HG03196 (cell line): Measurements from ENCODE around the gene ZNF527.
"Not testable (repeated sequence)": the region's sequence is repeated elsewhere in the genome, so short reads cannot be mapped to it uniquely, and the experiment has no call there.

Source experiments
- ATAC-seq: cut with Tn5 transposase; IDR thresholded peaks from one replicate; pipeline ENCODE4 v1.9.1; 2021; ENCODE audit not compliant: unreplicated experiment

Gene ZNF527

DNA sequence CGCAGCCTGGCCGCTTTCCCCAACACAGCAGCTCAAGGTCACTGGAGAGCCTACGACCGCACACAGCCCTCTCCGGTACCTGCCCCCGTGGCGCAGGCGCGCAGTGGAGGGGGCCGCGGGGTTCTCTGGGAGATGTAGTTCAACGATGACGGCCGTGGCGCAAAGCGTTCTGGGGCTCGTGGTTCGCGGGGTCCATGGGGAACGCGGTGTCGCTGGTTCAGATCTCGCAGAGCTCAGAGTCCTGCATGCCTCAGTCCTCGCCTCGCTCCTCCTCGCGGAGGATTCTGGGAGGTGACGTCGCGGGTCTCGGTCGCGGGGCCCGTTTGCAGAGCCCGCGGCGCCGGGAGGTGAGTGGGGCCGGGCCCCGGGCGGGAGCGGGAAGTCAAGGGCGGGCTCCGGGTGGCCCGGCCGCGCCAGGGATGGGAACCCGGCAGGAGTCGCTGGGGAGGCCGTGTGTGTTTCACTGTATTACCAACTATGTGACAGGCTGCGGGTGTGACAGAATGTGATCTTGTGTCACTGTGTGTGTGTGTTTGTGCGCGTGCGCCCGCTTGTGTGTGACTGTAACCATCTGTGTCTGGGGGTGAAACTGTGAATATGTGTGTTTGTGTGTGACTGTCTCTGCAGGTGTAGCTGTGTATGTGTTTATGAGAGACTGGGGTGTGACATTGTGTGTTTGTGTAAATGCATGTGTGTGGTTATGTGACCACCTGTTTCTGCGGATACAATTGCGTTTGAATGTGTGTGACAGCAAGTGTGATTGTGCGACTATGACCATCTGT lies at the start of gene ZNF527:
Gene ZNF527, plus strand, starts transcription at position 220 of the 782 bp plus-strand sequence. CDS start 3,100 bp downstream, outside the sequence.
- ATAC-seq = peak; percentile 92

DNA sequence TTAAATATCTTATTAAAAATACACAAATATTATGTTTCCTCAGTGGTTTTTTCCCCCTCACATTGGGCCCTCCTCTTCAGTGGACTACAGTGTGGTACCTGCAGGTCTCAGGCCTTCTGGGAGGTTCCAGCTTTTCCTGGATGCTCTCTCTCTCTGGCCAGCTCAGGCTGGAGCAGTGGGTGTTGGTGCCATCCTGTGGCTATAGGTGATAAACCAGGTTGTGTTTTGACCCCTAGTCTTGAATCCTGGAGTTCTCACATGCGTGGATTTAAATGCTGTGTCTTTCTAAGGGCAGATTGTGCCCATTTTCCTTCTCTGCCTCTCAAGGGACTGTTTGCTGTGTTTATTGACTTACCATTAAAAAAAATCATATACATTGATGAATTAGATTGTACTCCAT lies 41.2 kb upstream of the ZNF527 start:
- no peak for ATAC-seq

DNA sequence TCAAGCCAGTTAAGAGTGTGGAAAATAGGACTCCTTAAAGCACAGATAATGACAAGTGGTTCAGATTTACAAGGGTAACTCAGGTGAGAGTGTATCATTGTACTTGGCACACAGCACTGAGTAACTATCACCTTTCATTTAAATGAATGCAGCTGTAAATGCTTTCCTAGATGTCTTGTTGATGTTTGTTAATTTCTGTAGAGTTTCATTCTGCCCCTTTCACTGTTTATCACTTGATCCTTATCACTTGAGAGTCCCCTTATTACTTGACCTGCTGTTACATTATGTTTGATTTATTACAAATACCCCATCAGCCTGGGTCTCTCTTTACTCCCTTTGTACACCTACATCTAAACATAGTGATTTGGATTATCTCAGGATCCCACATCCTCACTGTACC lies 38.1 kb upstream of the ZNF527 start:
- no peak for ATAC-seq

DNA sequence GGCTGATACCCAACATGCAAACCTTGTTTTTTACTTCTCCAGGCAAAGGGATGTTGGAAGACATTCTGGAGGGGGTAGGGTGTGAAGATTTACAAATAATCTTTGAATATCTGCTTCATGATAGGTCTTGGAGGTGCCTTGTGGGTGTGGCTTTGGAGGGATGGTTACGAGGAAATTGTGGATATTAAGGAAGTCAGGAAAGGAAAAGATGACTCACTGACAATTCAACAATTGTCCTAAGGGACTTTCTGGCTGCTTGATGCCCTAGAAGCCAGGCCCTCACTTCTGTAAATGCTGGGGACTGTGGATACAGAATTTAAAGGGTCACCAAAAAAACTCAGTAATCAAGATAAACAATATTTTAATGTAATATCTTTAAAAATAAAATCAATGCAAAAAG lies 37.4 kb upstream of the ZNF527 start:
- ATAC-seq = no peak

DNA sequence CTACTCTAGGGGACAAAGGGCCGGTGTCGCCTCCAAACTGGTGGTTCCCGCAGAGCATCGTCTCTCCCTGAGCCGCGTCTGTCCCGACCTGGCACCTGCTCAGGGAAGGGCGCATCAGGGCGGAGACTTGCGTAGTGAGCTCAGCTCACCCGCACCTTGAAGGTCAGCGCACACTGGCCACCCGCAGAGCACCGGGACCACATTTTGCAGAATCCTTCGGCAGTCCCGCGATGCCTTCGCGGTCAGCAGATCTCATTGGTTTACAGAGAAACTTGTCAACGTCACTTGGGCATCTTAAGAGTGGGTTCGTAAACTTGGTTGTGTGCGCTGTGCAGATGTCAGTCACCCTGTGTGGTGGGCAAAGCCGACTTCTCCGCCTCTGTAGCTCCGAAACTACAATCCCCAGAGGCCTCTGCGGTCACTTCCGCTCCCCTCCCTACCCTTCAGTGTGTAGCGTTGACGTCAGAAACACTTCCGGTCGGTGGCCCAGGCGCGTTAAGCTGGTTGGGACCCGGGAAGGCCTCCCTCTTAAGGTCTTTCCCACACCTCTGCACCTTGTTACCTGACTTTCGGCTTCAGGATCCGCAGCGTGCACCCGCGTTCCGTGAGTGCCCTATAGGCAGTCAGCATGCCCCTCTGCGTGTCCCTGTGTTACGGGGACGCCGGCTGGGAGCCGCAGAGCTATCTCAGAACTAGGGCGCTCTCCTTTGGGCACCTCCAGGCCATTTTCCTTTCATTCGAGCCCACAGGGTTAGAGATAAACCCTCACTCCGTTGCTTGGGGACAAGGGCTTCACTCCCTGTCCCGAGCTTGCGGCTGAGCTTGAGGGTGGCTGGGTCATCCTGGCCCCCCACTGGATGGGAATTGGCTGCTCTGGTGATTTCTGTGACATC lies 36.5 kb upstream of the ZNF527 start:
- ATAC-seq = no peak

DNA sequence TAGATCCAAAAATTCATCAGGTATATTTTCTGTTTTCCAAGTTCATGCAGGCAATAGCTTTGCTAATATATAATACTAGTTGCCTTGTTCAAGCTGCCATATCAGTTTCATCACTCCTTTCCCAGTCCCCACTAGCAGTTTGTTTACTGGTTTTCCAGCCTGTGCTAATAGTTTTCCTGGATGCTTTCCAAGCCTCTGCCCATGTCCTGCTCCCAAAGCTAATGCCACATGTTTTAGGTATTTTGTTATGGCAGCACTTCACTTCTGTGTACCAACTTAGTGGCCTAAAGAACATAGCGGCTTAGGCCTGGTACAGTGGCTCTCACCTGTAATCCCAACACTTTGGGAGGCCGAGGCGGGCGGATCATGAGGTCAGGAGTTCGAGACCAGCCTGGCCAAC lies 28.1 kb upstream of the ZNF527 start:
- no peak for ATAC-seq

DNA sequence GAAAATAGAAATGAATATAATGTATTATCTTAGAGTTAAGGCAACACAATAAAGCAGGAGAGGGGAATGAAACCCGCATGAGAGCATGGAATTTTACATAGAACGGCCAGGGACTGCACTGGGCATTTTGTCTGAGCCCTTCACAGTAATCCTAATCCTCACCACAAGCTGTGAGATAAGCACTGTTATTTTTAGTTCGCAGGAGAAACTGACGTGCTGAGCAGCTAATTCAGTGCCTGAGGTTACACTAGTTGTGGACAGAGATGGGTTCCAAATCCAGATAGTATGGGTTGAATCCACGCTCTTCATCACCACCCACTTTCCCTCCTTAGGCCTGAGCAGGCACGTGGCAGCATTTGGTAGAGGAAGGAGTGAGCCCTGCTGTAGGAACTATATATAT lies 24.8 kb upstream of the ZNF527 start:
- no peak for ATAC-seq

DNA sequence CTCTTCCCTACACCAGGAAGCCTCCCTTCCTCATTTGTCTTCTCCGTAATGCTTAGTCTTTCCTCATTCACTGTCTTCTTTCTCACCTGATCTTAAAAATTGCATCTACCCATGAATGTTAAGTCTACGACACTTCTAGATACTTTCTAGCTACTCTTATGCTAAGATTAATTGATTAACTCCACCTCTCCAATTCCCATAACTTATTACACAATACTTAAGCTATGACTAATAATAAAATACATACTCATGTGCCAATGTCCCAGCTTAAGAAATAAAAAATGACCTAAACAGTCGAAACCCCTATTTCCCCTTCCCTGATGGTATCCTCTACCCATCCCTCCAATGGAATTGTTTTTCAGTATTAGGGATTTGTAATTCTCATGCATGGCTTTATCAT lies 22.8 kb upstream of the ZNF527 start:
- ATAC-seq = no peak

DNA sequence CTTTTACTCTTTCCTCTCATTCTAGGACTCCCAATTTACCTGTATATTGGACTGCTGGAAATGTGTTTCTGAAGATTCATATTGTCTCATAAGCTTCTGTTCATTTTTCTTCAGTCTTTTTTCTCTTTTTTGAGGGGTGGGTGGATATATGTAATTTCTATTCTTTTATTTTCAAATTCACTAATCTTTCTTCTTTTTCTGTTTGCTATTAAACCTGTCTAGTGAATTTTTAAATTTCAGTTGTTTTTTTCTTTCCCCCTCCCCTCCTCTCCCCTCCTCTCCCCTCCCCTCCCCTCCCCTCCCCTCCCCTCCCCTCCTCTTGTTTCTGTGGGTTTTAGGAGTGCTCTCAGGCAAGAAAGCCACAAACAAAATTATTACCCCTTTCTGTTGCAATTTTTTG lies 16.9 kb upstream of the ZNF527 start:
- no peak for ATAC-seq

DNA sequence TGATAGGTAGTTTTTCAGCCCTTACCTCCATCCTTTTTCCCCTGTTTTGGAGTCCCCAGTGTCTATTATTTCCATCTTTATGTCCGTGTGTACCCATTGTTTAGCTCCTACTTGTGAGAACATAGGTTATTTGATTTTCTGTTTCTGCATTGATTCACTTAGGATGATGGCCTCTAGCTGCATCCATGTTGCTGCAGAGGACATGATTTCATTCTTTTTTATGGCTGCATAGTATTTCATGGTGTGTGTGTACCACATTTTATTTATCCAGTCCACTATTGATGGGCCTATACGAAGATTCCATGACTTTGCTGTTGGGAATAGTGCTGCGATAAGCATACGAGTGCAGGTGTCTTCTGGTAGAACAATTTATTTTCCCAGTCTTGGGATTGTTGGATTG lies 15.0 kb upstream of the ZNF527 start:
- ATAC-seq = no peak

DNA sequence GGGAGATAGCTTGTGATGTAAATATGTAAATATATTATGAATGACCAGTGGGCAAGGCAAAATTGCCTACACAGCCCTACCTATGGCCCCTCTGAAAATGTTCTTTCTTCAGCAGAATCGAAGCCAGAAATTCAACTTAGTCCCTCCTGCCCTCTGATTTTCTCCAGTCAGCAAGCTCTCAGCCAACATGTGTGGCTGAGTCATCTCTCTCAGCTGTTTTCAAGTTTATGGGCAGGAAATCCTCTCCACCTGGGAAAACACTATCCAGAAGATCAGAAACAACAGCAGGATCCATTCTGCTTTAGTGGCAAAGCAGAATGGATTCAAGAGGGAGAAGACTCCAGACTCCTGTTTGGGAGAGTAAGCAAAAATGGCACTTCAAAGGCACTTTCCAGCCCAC lies 8.9 kb upstream of the ZNF527 start:
- no peak for ATAC-seq

DNA sequence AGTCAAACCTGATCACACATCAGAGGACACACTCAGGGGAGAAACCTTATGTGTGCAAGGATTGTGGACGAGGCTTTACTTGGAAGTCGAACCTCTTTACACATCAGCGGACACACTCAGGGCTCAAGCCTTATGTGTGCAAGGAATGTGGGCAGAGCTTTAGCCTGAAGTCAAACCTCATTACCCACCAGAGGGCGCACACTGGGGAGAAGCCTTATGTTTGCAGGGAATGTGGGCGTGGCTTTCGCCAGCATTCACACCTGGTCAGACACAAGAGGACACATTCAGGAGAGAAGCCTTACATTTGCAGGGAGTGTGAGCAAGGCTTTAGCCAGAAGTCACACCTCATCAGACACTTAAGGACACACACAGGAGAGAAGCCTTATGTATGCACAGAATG lies 8.2 kb upstream of the ZNF527 start:
- ATAC-seq = no peak

DNA sequence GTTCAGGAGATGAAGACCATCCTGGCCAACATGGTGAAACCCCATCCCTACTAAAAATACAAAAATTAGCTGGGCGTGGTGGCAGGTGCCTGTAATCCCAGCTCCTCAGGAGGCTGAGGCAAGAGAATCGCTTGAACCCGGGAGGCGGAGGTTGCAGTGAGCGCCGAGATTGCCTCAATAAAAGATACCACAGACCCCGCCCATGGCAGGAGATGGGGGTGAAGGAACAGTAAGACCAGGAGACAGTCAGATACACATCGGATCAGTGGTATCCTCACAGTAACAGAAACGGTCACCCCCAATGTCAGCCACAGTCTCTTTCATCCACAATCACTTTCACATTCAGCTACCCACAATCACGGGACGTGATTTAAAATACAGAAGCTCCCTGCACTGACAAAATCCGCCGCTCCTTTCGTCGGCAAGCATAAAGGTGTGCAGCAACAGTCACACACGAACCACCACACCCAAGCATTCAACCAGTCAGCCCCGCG lies 466 bp upstream of the ZNF527 start:
- ATAC-seq = peak; percentile 18

DNA sequence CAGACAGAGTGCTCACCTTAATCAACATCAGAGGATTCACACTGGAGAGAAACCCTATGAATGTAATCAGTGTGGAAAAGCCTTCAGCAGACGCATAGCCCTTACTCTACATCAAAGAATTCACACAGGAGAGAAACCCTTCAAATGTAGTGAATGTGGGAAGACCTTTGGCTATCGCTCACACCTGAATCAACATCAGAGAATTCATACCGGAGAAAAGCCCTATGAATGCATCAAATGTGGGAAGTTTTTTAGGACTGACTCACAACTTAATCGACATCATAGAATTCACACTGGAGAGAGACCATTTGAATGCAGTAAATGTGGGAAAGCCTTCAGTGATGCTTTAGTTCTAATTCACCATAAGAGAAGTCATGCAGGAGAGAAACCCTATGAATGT lies 18.3 kb downstream of the ZNF527 start:
- no peak for ATAC-seq

DNA sequence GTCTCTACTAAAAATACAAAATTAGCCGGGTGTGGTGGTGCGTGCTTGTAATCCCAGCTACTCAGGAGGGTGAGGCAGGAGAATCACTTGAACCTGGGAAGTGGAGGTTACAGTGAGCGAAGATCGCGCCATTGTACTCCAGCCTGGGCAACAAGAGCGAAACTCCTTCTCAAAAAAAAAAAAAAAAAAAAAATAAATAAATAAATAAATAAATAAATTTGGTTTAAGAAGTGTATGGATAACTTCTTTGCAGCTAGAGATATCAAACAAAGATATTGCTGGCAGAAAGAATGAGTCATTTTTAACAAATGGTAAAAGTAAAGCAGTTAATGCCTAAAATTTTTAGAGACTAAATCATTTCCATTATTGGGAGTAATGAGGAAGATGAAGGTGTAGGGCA lies 20.5 kb downstream of the ZNF527 start:
- ATAC-seq = not testable (repeated sequence)

DNA sequence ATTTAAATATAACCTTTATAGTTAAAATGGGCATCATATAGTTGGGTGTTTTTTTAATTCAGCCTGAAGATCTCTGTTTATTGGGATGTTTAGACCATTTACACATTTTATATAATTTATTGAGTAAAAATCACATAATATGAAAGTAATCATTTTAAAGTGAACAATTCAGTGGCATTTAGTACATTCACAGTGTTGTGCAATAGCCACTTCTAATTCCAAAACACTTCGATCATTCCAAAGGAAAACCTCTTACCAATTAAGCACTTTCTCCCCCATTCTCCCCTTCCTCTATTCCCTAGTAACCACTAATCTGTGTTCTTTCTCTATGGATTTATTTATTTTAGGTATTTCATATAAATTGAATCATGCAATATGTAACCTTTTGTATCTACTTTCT lies 30.2 kb downstream of the ZNF527 start:
- ATAC-seq = no peak

DNA sequence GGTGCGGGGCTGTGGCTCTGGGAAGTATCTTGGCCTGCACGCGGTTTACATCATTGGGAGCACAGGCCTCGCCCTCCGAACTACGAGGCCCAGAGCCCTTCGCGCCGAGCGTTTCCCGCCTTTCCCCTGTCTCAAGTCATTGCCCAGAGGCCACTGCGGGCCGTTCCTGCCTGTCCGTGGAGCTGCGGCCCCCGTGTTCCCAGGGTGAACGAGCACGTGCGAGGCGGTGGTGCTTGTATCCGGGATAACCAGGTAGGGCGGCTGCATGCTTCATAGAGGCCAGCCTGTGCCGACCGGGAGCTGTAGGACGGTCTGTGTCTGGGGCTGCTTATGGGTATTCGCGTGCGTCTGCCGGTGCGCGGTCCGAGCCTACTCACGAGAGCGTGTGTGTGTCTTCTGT lies 32.5 kb downstream of the ZNF527 start:
- ATAC-seq = no peak

DNA sequence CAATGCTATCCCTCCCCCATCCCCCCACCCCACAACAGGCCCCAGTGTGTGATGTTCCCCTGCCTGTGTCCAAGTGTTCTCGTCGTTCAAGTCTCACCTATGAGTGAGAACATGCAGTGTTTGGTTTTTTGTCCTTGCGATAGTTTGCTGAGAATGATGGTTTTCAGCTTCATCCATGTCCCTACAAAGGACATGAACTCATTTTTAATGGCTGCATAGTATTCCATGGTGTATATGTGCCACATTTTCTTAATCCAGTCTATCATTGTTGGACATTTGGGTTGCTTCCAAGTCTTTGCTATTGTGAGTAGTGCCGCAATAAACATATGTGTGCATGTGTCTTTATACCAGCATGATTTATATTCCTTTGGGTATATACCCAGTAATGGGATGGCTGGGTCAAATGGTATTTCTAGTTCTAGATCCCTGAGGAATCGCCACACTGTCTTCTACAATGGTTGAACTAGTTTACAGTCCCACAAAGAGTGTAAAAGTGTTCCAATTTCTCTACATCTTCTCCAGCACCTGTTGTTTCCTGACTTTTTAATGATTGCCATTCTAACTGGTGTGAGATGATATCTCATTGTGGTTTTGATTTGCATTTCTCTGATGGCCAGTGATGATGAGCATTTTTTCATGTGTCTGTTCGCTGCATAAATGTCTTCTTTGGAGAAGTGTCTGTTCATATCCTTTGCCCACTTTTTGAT lies 35.4 kb downstream of the ZNF527 start:
- not testable (repeated sequence) for ATAC-seq

DNA sequence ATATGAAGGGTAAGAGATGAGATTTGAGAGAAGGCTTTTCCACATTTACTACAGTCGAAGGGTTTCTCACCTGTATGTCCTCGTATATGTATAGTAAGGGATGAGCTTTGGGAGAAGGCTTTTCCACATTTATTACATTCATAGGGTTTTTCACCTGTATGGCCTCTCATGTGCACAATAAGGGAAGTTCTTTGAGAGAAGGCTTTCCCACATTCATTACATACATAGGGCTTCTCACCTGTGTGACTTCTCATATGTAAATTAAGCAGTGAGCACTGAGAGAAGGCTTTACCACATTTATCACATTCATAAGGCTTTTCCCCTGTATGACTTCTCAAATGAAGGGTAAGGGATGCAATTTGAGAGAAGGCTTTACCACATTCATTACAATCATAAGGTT lies 41.8 kb downstream of the ZNF527 start:
- no peak for ATAC-seq

DNA sequence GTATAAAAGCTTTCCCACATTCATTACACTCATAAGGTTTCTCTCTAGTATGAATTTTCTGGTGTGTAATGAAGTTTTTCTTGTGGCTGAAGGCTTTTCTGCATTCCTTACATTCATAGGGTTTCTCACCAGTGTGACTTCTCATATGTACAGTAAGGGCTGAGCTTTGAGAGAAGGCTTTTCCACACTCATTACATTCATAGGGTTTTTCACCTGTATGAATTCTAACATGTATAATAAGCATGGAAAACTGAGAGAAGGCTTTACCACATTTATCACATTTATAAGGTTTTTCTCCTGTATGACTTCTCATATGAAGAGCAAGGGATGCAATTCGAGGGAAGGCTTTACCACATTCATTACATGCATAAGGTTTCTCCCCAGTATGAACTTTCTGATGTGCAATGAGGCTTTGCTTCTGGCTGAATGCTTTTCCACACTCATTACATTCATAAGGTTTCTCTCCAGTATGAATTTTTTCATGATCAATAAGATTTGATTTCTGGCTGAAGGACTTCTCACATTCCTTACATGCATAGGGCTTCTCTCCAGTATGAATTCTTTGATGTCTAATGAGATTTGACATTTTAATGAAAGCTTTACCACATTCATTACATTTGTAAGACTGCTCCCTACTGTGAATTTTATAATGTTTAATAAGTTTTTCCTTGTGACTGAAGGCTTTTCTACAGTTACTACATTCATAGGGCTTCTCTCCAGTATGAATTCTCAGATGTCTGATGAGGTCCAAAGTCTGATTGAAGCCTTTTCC lies 42.6 kb downstream of the ZNF527 start:
- no peak for ATAC-seq
